ENCODE results near the gene ATG13. TPM values are rescaled to one million over a fixed set of nuclear protein-coding genes. Genes with fewer than 3 reads are reported as not detected.

The ATG13 gene
- polyA plus RNA-seq, 1 donor = 52.9 TPM

- Histone ChIP-seq H3K27ac (ENCODE audit: low read length) (no peak overlapping the region), H3K4me1 (ENCODE audit: control insufficient read depth, insufficient read depth, low read length) (peaks cover 4% of the 10 kb centered on the region), H3K9me3 (ENCODE audit: control insufficient read depth, low read depth, low read length) (no peaks in the 10 kb centered on the region), H3K36me3 (ENCODE audit: control insufficient read depth, insufficient read depth, low read length) (no peaks in the 10 kb centered on the region), H3K4me3 (ENCODE audit: low read length) (no peak overlapping the region), H3K27me3 (ENCODE audit: control insufficient read depth, insufficient read depth, low read length) (no peaks in the 10 kb centered on the region)
- DNase-seq = no peak
- no CpG with 5 or more reads among the region's 8 CpGs for WGBS (ENCODE audit: insufficient coverage, low lambda C conversion rate)
Measured at GRCh38 chr11:46724088-46724487, 106.7 kb downstream of the ATG13 start.

Other genes with a start within 250 kb of the ATG13 start
- gene MDK, start 235.9 kb upstream of the ATG13 start, polyA plus RNA-seq = 232 TPM
- 7.1 TPM for gene CHRM4, start 225.8 kb upstream of the ATG13 start, polyA plus RNA-seq
- gene AMBRA1, start 23.5 kb upstream of the ATG13 start, polyA plus RNA-seq = 20.2 TPM
- gene HARBI1, start 326 bp upstream of the ATG13 start, polyA plus RNA-seq = 5.4 TPM
- gene ARHGAP1, start 83.1 kb downstream of the ATG13 start, polyA plus RNA-seq = 47.2 TPM
- 9.5 TPM for gene ZNF408, start 83.5 kb downstream of the ATG13 start, polyA plus RNA-seq
- 0.28 TPM for gene F2, start 101.7 kb downstream of the ATG13 start, polyA plus RNA-seq
- gene CKAP5, start 228.7 kb downstream of the ATG13 start, polyA plus RNA-seq = 52.5 TPM

All from large intestine (tissue), 3 donors.